K562 (cell line): ENCODE measurements around the gene BLCAP. TPM values are rescaled to one million over a fixed set of nuclear protein-coding genes. Genes with fewer than 3 reads are reported as not detected.
A peak's percentile ranks its signal among the peaks of the same experiment; 100 is the strongest.

Experiments
- ATAC-seq: fragments of 200-7000 bp; cut with Tn5 transposase; 3 replicates; pipeline ENCODE4 v1.9.1; 2020; ENCODE audit warnings: moderate library complexity
- BruUV-seq: library from RNA; stranded (reverse); fragments of 400-500 nt; replicated peaks from 2 replicates; lab custom pipeline; 2021; lab: Mats Ljungman, UMichigan
- CTCF ChIA-PET: fragments of 300-600 bp; formaldehyde crosslinking; extraction: SDS; loops from one replicate; lab custom pipeline; 2021; ENCODE audit warnings: low intra/inter-chr PET ratio; lab: Yijun Ruan, JAX
- POLR2A ChIA-PET: fragments of 300-600, 350-650 bp; sonication (Branson Sonifier 250); formaldehyde crosslinking; extraction: SDS; loops from one replicate; lab custom pipeline; 2021; ENCODE audit warnings: antibody characterized with exemption, inconsistent platforms; lab: Yijun Ruan, JAX
- DNase-seq, 4 experiments: peaks; one replicate each; pipeline versions ENCODE4 v3.0.0 to v3.0.0-alpha.2; 2011 to 2018; ENCODE audit warnings: low spot score in 3 of 4, mixed read lengths in 3 of 4; ENCODE audit errors: extremely low read depth in 1 of 4
- FAIRE-seq: peaks from 2 replicates; lab custom pipeline; 2011; peaks lifted over from hg19 to GRCh38; lab: Jason Lieb, UNC
- H2AFZ ChIP-seq: 2 replicates; pipeline ENCODE4 v1.6.0; 2011; ENCODE audit warnings: low read depth, low read length, control low read depth, inconsistent platforms
- H3K27ac ChIP-seq: fragments of 200-600 bp; 3 replicates; pipeline ENCODE4 v1.8.0; 2011; ENCODE audit warnings: low read depth, mild to moderate bottlenecking, control low read depth, inconsistent platforms, low read length, moderate library complexity, mixed read lengths; ENCODE audit errors: extremely low read depth
- H3K27me3 ChIP-seq, 2 experiments: fragments of 300-600 bp in 1 of 2; 2 replicates in 1 of 2; 3 replicates in 1 of 2; pipeline versions ENCODE4 v1.6.0 to v1.8.0; 2011; ENCODE audit warnings: inconsistent platforms in 2 of 2, low read length in 2 of 2, mild to moderate bottlenecking in 1 of 2, mixed read lengths in 1 of 2, moderate library complexity in 1 of 2; ENCODE audit not compliant: control insufficient read depth in 2 of 2, insufficient read depth in 2 of 2
- H3K36me3 ChIP-seq: fragments of 300-600 bp; 3 replicates; pipeline ENCODE4 v1.8.0; 2011; ENCODE audit warnings: mild to moderate bottlenecking, low read length, inconsistent platforms; ENCODE audit not compliant: control insufficient read depth, insufficient read depth
- H3K4me1 ChIP-seq, 2 experiments: fragments of 200-600 bp in 1 of 2; replicated peaks in 1 of 2; 2 replicates in 1 of 2; 3 replicates in 1 of 2; pipeline versions ENCODE4 v1.5.1 to v1.8.0; 2011; ENCODE audit warnings: inconsistent platforms in 2 of 2, low read length in 2 of 2, mild to moderate bottlenecking in 1 of 2, mixed read lengths in 1 of 2, moderate library complexity in 1 of 2; ENCODE audit not compliant: control insufficient read depth in 2 of 2, insufficient read depth in 2 of 2
- H3K4me2 ChIP-seq: 2 replicates; pipeline ENCODE4 v1.6.1; 2011; ENCODE audit warnings: low read length, control low read depth, inconsistent platforms, mixed read lengths; ENCODE audit not compliant: insufficient read depth
- H3K4me3 ChIP-seq: fragments of 200-600 bp; sonication (generic), shearing (Covaris generic); 2 replicates; pipeline ENCODE4 v1.5.1; 2016; ENCODE audit warnings: control low read depth, inconsistent platforms
- H3K79me2 ChIP-seq: fragments of 200-600 bp; 3 replicates; pipeline ENCODE4 v1.8.0; 2011; ENCODE audit warnings: low read length, inconsistent platforms; ENCODE audit not compliant: control insufficient read depth, insufficient read depth
- H3K9ac ChIP-seq, 2 experiments: 2 replicates each; pipeline versions ENCODE4 v1.6.0 to v1.6.1; 2011; ENCODE audit warnings: low read depth in 2 of 2, low read length in 2 of 2, control low read depth in 1 of 2, inconsistent platforms in 1 of 2, mild to moderate bottlenecking in 1 of 2, mixed read lengths in 1 of 2; ENCODE audit not compliant: insufficient read depth in 1 of 2
- H3K9me1 ChIP-seq: one replicate; pipeline ENCODE4 v1.6.0; 2011; ENCODE audit warnings: inconsistent platforms, mild to moderate bottlenecking, low read length, moderate library complexity; ENCODE audit not compliant: control insufficient read depth, insufficient read depth
- H3K9me3 ChIP-seq: replicated peaks from 2 replicates; pipeline ENCODE4 v1.5.1; 2011; ENCODE audit warnings: low read depth, low read length, inconsistent platforms; ENCODE audit not compliant: control insufficient read depth, insufficient read depth
- H4K20me1 ChIP-seq: replicated peaks from 2 replicates; pipeline ENCODE4 v1.6.1; 2011; ENCODE audit warnings: low read length, inconsistent platforms, mixed read lengths; ENCODE audit not compliant: control insufficient read depth, insufficient read depth
- FOXP4 ChIP-seq: sonication (generic); formaldehyde crosslinking; IDR thresholded peaks from 2 replicates; pipeline ENCODE4 v1.8.0; 2022; ENCODE audit warnings: mild to moderate bottlenecking, missing genetic modification reagents, borderline replicate concordance
- USF1 ChIP-seq: sonication (generic); formaldehyde crosslinking; IDR thresholded peaks from 2 replicates; pipeline ENCODE4 v1.9.0; 2022; ENCODE audit warnings: mild to moderate bottlenecking, missing genetic modification reagents
- WGBS: fragments of 100-300 bp; shearing (Covaris generic); methylation state at CpG from one replicate; pipeline ENCODE4 v1.1.6; 2016; ENCODE audit warnings: low coverage, mixed read lengths; ENCODE audit not compliant: insufficient coverage; ENCODE audit errors: missing lambda C conversion rate; 5-methylcytosine and 5-hydroxymethylcytosine counted together
- in situ Hi-C: fragments of 300-500 bp; cut with MboI; formaldehyde crosslinking; loops from 4 replicates; pipeline ENCODE4 v1.15.0; 2018; ENCODE audit warnings: inconsistent platforms, mixed read lengths
- intact Hi-C: fragments of 100-400 bp; cut with micrococcal nuclease; formaldehyde crosslinking; loops from 2 replicates; pipeline ENCODE4 v1.14.2; 2022
- polyA plus RNA-seq, 8 experiments: library from polyadenylated mRNA; depleted of rRNA in 4 of 8; stranded (reverse) in 5 of 8; unstranded in 3 of 8; fragments of >200 nt; fragmentation: Nextera tagmentation in 2 of 8; fragmentation: Illumina TruSeq in 1 of 8; extraction: Ambion mirVana in 2 of 8; extraction: Trizol in 1 of 8; gene quantifications; 2 replicates each; pipeline versions ENCODE4 v1.2.1 to v1.2.3, GENCODE V29; 2011 to 2014; ENCODE audit warnings: inconsistent platforms in 1 of 8, missing spikeins in 1 of 8
- total RNA-seq, 7 experiments: library from RNA; depleted of rRNA in 6 of 7; stranded (reverse); fragments of >200 nt in 6 of 7; fragmentation: Illumina TruSeq in 2 of 7; extraction: Trizol in 2 of 7; gene quantifications; 2 replicates each; pipeline versions ENCODE4 v1.2.1 to v1.2.3, GENCODE V29; 2011 to 2021; ENCODE audit warnings: low replicate concordance in 1 of 7

The BLCAP gene
- total and polyA plus RNA-seq, 9 of the 15 experiments (the other 6 are each of a cell fraction or from before 2014, with no cell fraction given), result 16.9 to 41.5 (median 27.6) TPM

GRCh38 chr20:37565134-37565811, 37.6 kb upstream of the BLCAP start:
- ATAC-seq (no peak), DNase-seq (no peak), FAIRE-seq (no peak)
- H3K27me3 ChIP-seq, result peaks cover 7 to 30% of the 10 kb centered on the region in 2 experiments; a peak in 3 of 5 replicates
- no peak overlapping the region for H3K9ac ChIP-seq
- ChIA-PET CTCF (interaction anchor here (0.9 to 1.7 kb wide), 3 partner anchors 35 to 655 kb away, joined by 3 to 8 read pairs (median 4); no protein-coding TSS in a partner anchor), POLR2A (interaction anchor here (0.6 kb wide), 1 partner anchor 470 kb away, joined by 3 read pairs; no protein-coding TSS in a partner anchor)
- no peak overlapping the region for H3K27ac ChIP-seq
- H2AFZ ChIP-seq, result no peak overlapping the region
- H4K20me1 ChIP-seq, result peaks cover 9% of the 10 kb centered on the region; the same call in 1 of the 2 replicates
- intact Hi-C loops (loop anchor here (2.0 to 5.0 kb wide), 3 partner anchors 332 to 657 kb away; no protein-coding TSS in a partner anchor), in situ Hi-C loops (loop anchor here (5.0 to 10.0 kb wide), 2 partner anchors 330 to 672 kb away; no protein-coding TSS in a partner anchor)
- 12% methylated on average over 14 of the region's 14 CpGs for WGBS
- no peaks in the 10 kb centered on the region for H3K9me3 ChIP-seq
- H3K36me3 ChIP-seq, result no peaks in the 10 kb centered on the region
- H3K9me1 ChIP-seq, result no peaks in the 10 kb centered on the region
- no TSS peak for BruUV-seq
- no peaks in the 10 kb centered on the region for H3K79me2 ChIP-seq
- H3K4me1 ChIP-seq, result peaks cover 10 to 16% of the 10 kb centered on the region in 2 experiments; a peak in 4 of 5 replicates
- TF ChIP-seq FOXP4 (no peak), USF1 (0 out of 2 replicates have a peak, but pooled peaks have one; percentile 12)
- no peak overlapping the region for H3K4me2 ChIP-seq
- H3K4me3 ChIP-seq, result no peak overlapping the region
